Measurements from ENCODE around the gene IQCH. TPM values are rescaled to one million over a fixed set of nuclear protein-coding genes. Genes with fewer than 3 reads are reported as not detected.

Gene IQCH
- total RNA-seq, 1 donor from 2014 or later, result 2.1 TPM

GRCh38 chr15:67524235-67524634, 269.6 kb downstream of the IQCH start:
- DNase-seq (ENCODE audit: low spot score), result no peak

- no peak for DNase-seq (ENCODE audit: low spot score)
These were observed 273.9 kb downstream of the IQCH start for GRCh38 chr15:67528513-67528912.

- DNase-seq (ENCODE audit: low spot score), result no peak
These were observed 276.9 kb downstream of the IQCH start for GRCh38 chr15:67531379-67531914.

- DNase-seq (ENCODE audit: low spot score), result no peak
These were observed 279.3 kb downstream of the IQCH start for GRCh38 chr15:67533873-67534272.

- no peak for DNase-seq (ENCODE audit: low spot score)
These were observed 279.8 kb downstream of the IQCH start for GRCh38 chr15:67534360-67534759.

GRCh38 chr15:67537771-67538170, 283.2 kb downstream of the IQCH start:
- no peak for DNase-seq (ENCODE audit: low spot score)

- peak; percentile 86 for DNase-seq (ENCODE audit: low spot score)
These were observed 288.1 kb downstream of the IQCH start, which contains the start of gene MAP2K5 for GRCh38 chr15:67542420-67543347. MAP2K5 (plus strand) TSS chr15:67542703; CDS start chr15:67543336, 633 bp downstream.

- no peak for DNase-seq (ENCODE audit: low spot score)
These were observed 288.7 kb downstream of the IQCH start for GRCh38 chr15:67543348-67543718.

- no peak for DNase-seq (ENCODE audit: low spot score)
These were observed 289.9 kb downstream of the IQCH start for GRCh38 chr15:67544475-67544874.

- DNase-seq (ENCODE audit: low spot score), result no peak
These were observed 291.3 kb downstream of the IQCH start for GRCh38 chr15:67545864-67546263.

- no peak for DNase-seq (ENCODE audit: low spot score)
These were observed 292.5 kb downstream of the IQCH start for GRCh38 chr15:67547064-67547463.

GRCh38 chr15:67547836-67548235, 293.2 kb downstream of the IQCH start:
- no peak for DNase-seq (ENCODE audit: low spot score)

- no peak for DNase-seq (ENCODE audit: low spot score)
These were observed 293.8 kb downstream of the IQCH start for GRCh38 chr15:67548236-67548852.

GRCh38 chr15:67548862-67549651, 294.5 kb downstream of the IQCH start:
- DNase-seq (ENCODE audit: low spot score), result no peak

GRCh38 chr15:67549736-67550135, 295.1 kb downstream of the IQCH start:
- no peak for DNase-seq (ENCODE audit: low spot score)

- DNase-seq (ENCODE audit: low spot score), result no peak
These were observed 295.9 kb downstream of the IQCH start for GRCh38 chr15:67550522-67550921.

- DNase-seq (ENCODE audit: low spot score), result no peak
These were observed 296.7 kb downstream of the IQCH start for GRCh38 chr15:67551207-67551743.
